ENCODE results near the gene EFCAB5. TPM values are rescaled to one million over a fixed set of nuclear protein-coding genes. Genes with fewer than 3 reads are reported as not detected.
"Not testable (repeated sequence)": the region's sequence is repeated elsewhere in the genome, so short reads cannot be mapped to it uniquely, and the experiment has no call there.

The EFCAB5 gene
- total and polyA plus RNA-seq, 2 experiments from 2014 or later = 0.27 to 0.48 TPM

DNA sequence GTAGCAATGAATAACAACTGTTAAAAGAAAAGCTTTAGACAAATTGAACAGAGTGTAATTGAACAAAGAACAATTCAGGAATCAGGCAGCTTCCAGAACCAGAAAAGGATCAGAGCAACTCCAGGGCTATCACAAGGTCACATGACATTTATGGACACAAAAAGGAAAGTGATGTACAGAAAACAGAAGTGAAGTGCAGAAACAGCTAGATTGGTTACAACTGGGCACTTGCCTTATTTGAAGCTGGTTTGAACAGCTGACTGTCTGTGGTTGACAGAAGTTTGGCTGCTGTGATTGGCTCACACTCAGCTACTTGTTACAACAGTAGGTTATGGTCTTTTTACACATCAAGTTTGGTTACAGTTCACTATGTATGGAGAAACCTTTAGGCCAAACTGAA, 14.8 kb downstream of the EFCAB5 start:
- TF ChIP-seq EZH2 (IDR thresholded peaks at IDR 0.05; ENCODE audit: borderline replicate concordance) = no peak
- TF ChIP-seq, protein P1, sequence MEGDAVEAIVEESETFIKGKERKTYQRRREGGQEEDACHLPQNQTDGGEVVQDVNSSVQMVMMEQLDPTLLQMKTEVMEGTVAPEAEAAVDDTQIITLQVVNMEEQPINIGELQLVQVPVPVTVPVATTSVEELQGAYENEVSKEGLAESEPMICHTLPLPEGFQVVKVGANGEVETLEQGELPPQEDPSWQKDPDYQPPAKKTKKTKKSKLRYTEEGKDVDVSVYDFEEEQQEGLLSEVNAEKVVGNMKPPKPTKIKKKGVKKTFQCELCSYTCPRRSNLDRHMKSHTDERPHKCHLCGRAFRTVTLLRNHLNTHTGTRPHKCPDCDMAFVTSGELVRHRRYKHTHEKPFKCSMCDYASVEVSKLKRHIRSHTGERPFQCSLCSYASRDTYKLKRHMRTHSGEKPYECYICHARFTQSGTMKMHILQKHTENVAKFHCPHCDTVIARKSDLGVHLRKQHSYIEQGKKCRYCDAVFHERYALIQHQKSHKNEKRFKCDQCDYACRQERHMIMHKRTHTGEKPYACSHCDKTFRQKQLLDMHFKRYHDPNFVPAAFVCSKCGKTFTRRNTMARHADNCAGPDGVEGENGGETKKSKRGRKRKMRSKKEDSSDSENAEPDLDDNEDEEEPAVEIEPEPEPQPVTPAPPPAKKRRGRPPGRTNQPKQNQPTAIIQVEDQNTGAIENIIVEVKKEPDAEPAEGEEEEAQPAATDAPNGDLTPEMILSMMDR (IDR thresholded peaks at IDR 0.05; ENCODE audit: poor library complexity) = no peak
- no peak for TF ChIP-seq EZH2phosphoT487 (IDR thresholded peaks at IDR 0.05; ENCODE audit: low read depth, severe bottlenecking, unreplicated experiment)
- H3K9me3 ChIP-seq (ENCODE audit: low read depth) = no peaks in the 10 kb centered on the region
- H3K27ac ChIP-seq = no peak overlapping the region
- no peaks in the 10 kb centered on the region for H3K27me3 ChIP-seq
- no peaks in the 10 kb centered on the region for H3K9me2 ChIP-seq (replicated peaks; ENCODE audit: insufficient read depth)
- no peaks in the 10 kb centered on the region for H3K79me2 ChIP-seq
- H3K36me3 ChIP-seq (replicated peaks; ENCODE audit: insufficient read depth, low read depth) = no peaks in the 10 kb centered on the region
- no peak for DNase-seq (ENCODE audit: low spot score)
- no peak overlapping the region for H3K4me3 ChIP-seq
- H2AFZ ChIP-seq = no peak overlapping the region
- H3K4me2 ChIP-seq = no peak overlapping the region
- H3K4me1 ChIP-seq (ENCODE audit: insufficient read depth) = no peaks in the 10 kb centered on the region
- no peaks in the 10 kb centered on the region for H4K20me1 ChIP-seq (ENCODE audit: insufficient read depth, poor library complexity, severe bottlenecking)

DNA sequence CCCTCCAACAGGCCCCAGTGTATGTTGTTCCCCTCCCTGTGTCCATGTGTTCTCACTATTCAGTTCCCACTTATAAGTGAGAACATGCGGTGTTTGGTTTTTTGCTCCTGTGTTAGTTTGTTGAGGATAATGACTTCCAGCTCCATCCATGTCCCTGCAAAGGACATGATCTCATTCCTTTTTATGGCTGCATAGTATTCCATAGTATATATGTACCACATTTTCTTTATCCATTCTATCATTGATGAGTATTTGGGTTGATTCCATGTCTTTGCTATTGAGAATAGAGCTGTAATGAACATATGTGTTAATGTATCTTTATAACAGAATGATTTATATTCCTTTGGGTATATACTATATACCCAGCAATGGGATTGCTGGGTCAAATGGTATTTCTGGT, 16.1 kb downstream of the EFCAB5 start:
- DNase-seq (ENCODE audit: low spot score); H3K9me2 ChIP-seq (replicated peaks; ENCODE audit: insufficient read depth); H3K4me1 ChIP-seq (ENCODE audit: insufficient read depth); H3K27me3 ChIP-seq; H3K9me3 ChIP-seq (ENCODE audit: low read depth); H3K4me2 ChIP-seq; H3K79me2 ChIP-seq; H2AFZ ChIP-seq; H3K27ac ChIP-seq; H3K36me3 ChIP-seq (replicated peaks; ENCODE audit: insufficient read depth, low read depth); H4K20me1 ChIP-seq (ENCODE audit: insufficient read depth, poor library complexity, severe bottlenecking); H3K4me3 ChIP-seq: not testable (repeated sequence)
- WGBS (ENCODE audit: low lambda C conversion rate, missing lambda C conversion rate) = 89% methylated on average over 1 of the region's 1 CpG

DNA sequence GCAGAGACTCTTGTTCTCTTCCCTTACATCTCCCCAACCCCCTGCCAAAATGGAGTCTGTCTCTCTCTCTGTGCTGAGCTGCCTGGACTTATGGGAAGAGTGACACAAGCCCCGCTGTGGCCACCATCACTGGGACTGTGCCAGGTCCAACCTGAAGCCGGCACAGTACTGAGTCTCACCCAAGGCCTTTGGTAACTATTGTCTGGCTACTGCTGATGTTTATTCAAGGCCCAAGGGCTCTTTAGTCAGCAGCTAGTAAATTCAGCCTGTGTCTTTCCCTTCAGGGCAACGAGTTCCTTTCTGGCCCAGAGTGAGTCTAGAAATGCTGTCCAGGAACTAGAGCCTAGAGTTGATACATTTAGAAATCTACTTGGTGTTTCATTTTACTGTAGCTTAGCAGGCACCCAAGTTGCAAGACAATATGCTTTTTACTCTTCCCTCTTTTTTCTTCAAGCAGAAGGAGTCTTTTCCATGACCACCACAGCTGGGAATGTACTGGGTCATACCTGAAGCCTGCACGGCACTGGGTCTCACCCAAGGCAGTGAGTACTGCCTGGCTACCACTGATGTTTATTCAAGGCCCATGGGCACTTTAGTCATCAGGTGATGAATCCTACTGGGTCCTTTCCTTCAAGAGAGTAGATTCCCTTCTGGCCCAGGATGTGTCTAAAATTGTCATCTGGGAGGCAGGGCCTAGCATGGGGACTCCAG, 17.7 kb downstream of the EFCAB5 start:
- Histone ChIP-seq H4K20me1 (ENCODE audit: insufficient read depth, poor library complexity, severe bottlenecking) (no peaks in the 10 kb centered on the region), H3K4me3 (no peak overlapping the region), H2AFZ (no peak overlapping the region), H3K9me2 (replicated peaks; ENCODE audit: insufficient read depth) (no peaks in the 10 kb centered on the region), H3K9me3 (ENCODE audit: low read depth) (no peaks in the 10 kb centered on the region), H3K36me3 (replicated peaks; ENCODE audit: insufficient read depth, low read depth) (no peaks in the 10 kb centered on the region), H3K79me2 (no peaks in the 10 kb centered on the region), H3K27ac (no peak overlapping the region), H3K27me3 (no peaks in the 10 kb centered on the region), H3K4me2 (no peak overlapping the region), H3K4me1 (ENCODE audit: insufficient read depth) (no peaks in the 10 kb centered on the region)
- WGBS (ENCODE audit: low lambda C conversion rate, missing lambda C conversion rate) = 80% methylated on average over 4 of the region's 4 CpGs
- DNase-seq (ENCODE audit: low spot score) = no peak
- TF ChIP-seq, protein P1 (IDR thresholded peaks at IDR 0.05; ENCODE audit: poor library complexity) = no peak
- no peak for TF ChIP-seq EZH2 (IDR thresholded peaks at IDR 0.05; ENCODE audit: borderline replicate concordance)

DNA sequence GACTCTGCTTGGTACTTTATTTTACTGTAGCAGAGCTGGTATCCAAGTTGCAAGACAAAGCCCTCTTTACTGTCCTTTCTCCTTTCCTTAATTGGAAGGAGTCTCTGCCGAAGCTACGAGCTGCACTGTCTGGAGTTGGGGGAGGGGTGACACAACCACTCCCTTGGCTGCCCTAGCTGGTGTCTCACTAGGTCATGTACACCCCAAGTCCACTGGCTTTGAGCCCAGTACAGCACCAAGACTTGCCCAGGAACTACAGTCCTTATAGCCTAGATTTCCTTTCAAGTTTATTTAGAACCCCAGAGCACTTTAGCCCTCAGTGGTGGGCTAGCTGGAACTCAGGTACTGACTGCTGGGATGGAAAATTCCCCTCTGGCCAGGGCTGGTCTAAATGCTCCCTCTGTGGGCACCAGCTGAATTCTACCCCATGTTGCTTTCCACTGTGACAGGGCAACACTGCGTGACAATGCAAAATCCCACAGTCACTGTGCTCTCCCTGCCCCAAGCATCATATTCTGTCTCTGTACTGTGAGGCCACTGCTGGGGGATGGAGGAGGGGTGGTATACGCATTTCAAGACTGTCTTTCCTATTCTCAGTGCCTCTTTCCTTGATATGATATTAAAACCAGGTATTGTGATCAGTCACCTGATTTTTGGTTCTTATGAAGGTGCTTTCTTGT, 18.4 kb downstream of the EFCAB5 start:
- WGBS (ENCODE audit: low lambda C conversion rate, missing lambda C conversion rate) = 74% methylated on average over 4 of the region's 4 CpGs
- Histone ChIP-seq H3K79me2 (no peaks in the 10 kb centered on the region), H3K4me1 (ENCODE audit: insufficient read depth) (no peaks in the 10 kb centered on the region), H3K27ac (no peak overlapping the region), H3K27me3 (no peaks in the 10 kb centered on the region), H3K9me2 (replicated peaks; ENCODE audit: insufficient read depth) (no peaks in the 10 kb centered on the region), H2AFZ (no peak overlapping the region), H3K9me3 (ENCODE audit: low read depth) (no peaks in the 10 kb centered on the region), H4K20me1 (ENCODE audit: insufficient read depth, poor library complexity, severe bottlenecking) (no peaks in the 10 kb centered on the region), H3K4me2 (no peak overlapping the region), H3K4me3 (no peak overlapping the region), H3K36me3 (replicated peaks; ENCODE audit: insufficient read depth, low read depth) (no peaks in the 10 kb centered on the region)
- no peak for DNase-seq (ENCODE audit: low spot score)
- TF ChIP-seq EZH2phosphoT487 (IDR thresholded peaks at IDR 0.05; ENCODE audit: low read depth, severe bottlenecking, unreplicated experiment) = no peak
- TF ChIP-seq, protein P1 (IDR thresholded peaks at IDR 0.05; ENCODE audit: poor library complexity) = no peak
- TF ChIP-seq EZH2 (IDR thresholded peaks at IDR 0.05; ENCODE audit: borderline replicate concordance) = no peak
